ENCODE results near the gene PAQR3. TPM values are rescaled to one million over a fixed set of nuclear protein-coding genes. Genes with fewer than 3 reads are reported as not detected.
A peak's percentile ranks its signal among the peaks of the same experiment; 100 is the strongest.

PAQR3 gene
- 10 to 100 TPM in 1 of 4 donors, 1 to 10 TPM in 3; 6.9 to 13.9 (median 9.6) TPM for polyA plus RNA-seq
- long read RNA-seq, donor 1, full-length matches to known transcripts, result 3 of 3 reads
- long read RNA-seq, donor 1, partial matches to known transcripts, result 0 of 3 reads
- long read RNA-seq, donor 1, other reads (novel, unspliced or antisense), result 0 of 3 reads
- long read RNA-seq, donor 2, full-length matches to known transcripts, result 2 of 2 reads
- long read RNA-seq, donor 2, partial matches to known transcripts, result 0 of 2 reads
- long read RNA-seq, donor 2, other reads (novel, unspliced or antisense), result 0 of 2 reads
- long read RNA-seq, donor 3, full-length matches to known transcripts, result 3 of 3 reads
- long read RNA-seq, donor 3, partial matches to known transcripts, result 0 of 3 reads
- long read RNA-seq, donor 3, other reads (novel, unspliced or antisense), result 0 of 3 reads
- long read RNA-seq, donor 4, result 0 reads
- long read RNA-seq, donor 5, result 0 reads
- long read RNA-seq, donor 6, full-length matches to known transcripts, result 2 of 8 reads
- long read RNA-seq, donor 6, partial matches to known transcripts, result 6 of 8 reads
- long read RNA-seq, donor 6, other reads (novel, unspliced or antisense), result 0 of 8 reads
- long read RNA-seq, donor 7, full-length matches to known transcripts, result 1 of 1 reads
- long read RNA-seq, donor 7, partial matches to known transcripts, result 0 of 1 reads
- long read RNA-seq, donor 7, other reads (novel, unspliced or antisense), result 0 of 1 reads
- long read RNA-seq, donor 8, result 0 reads
- long read RNA-seq, donor 9, full-length matches to known transcripts, result 1 of 1 reads
- long read RNA-seq, donor 9, partial matches to known transcripts, result 0 of 1 reads
- long read RNA-seq, donor 9, other reads (novel, unspliced or antisense), result 0 of 1 reads
- long read RNA-seq, donor 10, full-length matches to known transcripts, result 2 of 2 reads
- long read RNA-seq, donor 10, partial matches to known transcripts, result 0 of 2 reads
- long read RNA-seq, donor 10, other reads (novel, unspliced or antisense), result 0 of 2 reads

- FAIRE-seq (no peak), DNase-seq (peak; percentile 85 to 94)
- H3K4me3 ChIP-seq (ENCODE audit: low read depth in 1 of 3, low read length in 3 of 3), result peak within 1 kb of the TSS; percentile 86 to 91 (median 90)
- 0 to 1% (median 1%) methylated on average over 44 to 77 of the region's 77 CpGs for WGBS, 3 donors
- peak within 1 kb of the TSS; percentile 70 to 75 (median 75) for H3K27ac ChIP-seq (ENCODE audit: low read depth in 1 of 3, low read length in 2 of 3)
- no peaks in the 10 kb centered on the region for H3K36me3 ChIP-seq (ENCODE audit: control insufficient read depth in 3 of 3, insufficient read depth in 2 of 3, low read depth in 1 of 3, low read length in 3 of 3)
- no peaks in the 10 kb centered on the region for H3K27me3 ChIP-seq (ENCODE audit: control insufficient read depth in 3 of 3, insufficient read depth in 3 of 3, low read length in 3 of 3)
- H3K4me1 ChIP-seq (ENCODE audit: control insufficient read depth in 3 of 3, insufficient read depth in 2 of 3, low read depth in 1 of 3, low read length in 2 of 3), result peaks cover 0 to 20% (median 10%) of the 10 kb centered on the region in 3 donors
- no peaks in the 10 kb centered on the region for H3K9me3 ChIP-seq (ENCODE audit: control insufficient read depth in 2 of 2, insufficient read depth in 1 of 2, low read depth in 1 of 2, low read length in 1 of 2)
These were observed at the start of gene PAQR3 for GRCh38 chr4:78938868-78939666. TSS of gene PAQR3 (minus strand) at chr4:78939438. CDS start at chr4:78939224, 214 bp downstream.

GRCh38 chr4:78987683-78988082 lies 48.4 kb upstream of the PAQR3 start:
- Histone ChIP-seq H3K9me3 (ENCODE audit: control insufficient read depth in 2 of 2, insufficient read depth in 1 of 2, low read depth in 1 of 2, low read length in 1 of 2) (peaks cover 0 to under 1% of the 10 kb centered on the region in 2 donors), H3K4me1 (ENCODE audit: control insufficient read depth in 3 of 3, insufficient read depth in 2 of 3, low read depth in 1 of 3, low read length in 2 of 3) (no peaks in the 10 kb centered on the region), H3K4me3 (ENCODE audit: low read depth in 1 of 3, low read length in 3 of 3) (no peak overlapping the region), H3K27ac (ENCODE audit: low read depth in 1 of 3, low read length in 2 of 3) (no peak overlapping the region), H3K36me3 (ENCODE audit: control insufficient read depth in 3 of 3, insufficient read depth in 2 of 3, low read depth in 1 of 3, low read length in 3 of 3) (no peaks in the 10 kb centered on the region), H3K27me3 (ENCODE audit: control insufficient read depth in 3 of 3, insufficient read depth in 3 of 3, low read length in 3 of 3) (no peaks in the 10 kb centered on the region)
- no peak for FAIRE-seq
- no peak for DNase-seq
- 92 to 98% (median 97%) methylated on average over 1 of the region's 1 CpG for WGBS, 3 donors

GRCh38 chr4:78984593-78984992 lies 45.4 kb upstream of the PAQR3 start:
- no peak for DNase-seq
- Histone ChIP-seq H3K36me3 (ENCODE audit: control insufficient read depth in 3 of 3, insufficient read depth in 2 of 3, low read depth in 1 of 3, low read length in 3 of 3) (no peaks in the 10 kb centered on the region), H3K27me3 (ENCODE audit: control insufficient read depth in 3 of 3, insufficient read depth in 3 of 3, low read length in 3 of 3) (no peaks in the 10 kb centered on the region), H3K4me1 (ENCODE audit: control insufficient read depth in 3 of 3, insufficient read depth in 2 of 3, low read depth in 1 of 3, low read length in 2 of 3) (no peaks in the 10 kb centered on the region), H3K4me3 (ENCODE audit: low read depth in 1 of 3, low read length in 3 of 3) (no peak overlapping the region), H3K9me3 (ENCODE audit: control insufficient read depth in 2 of 2, insufficient read depth in 1 of 2, low read depth in 1 of 2, low read length in 1 of 2) (peaks cover 0 to 11% of the 10 kb centered on the region in 2 donors), H3K27ac (ENCODE audit: low read depth in 1 of 3, low read length in 2 of 3) (no peak overlapping the region)
- 55 to 62% (median 55%) methylated on average over 2 of the region's 2 CpGs for WGBS, 3 donors
- no peak for FAIRE-seq

GRCh38 chr4:78975865-78976264 lies 36.6 kb upstream of the PAQR3 start:
- Histone ChIP-seq H3K36me3 (ENCODE audit: control insufficient read depth in 3 of 3, insufficient read depth in 2 of 3, low read depth in 1 of 3, low read length in 3 of 3) (no peaks in the 10 kb centered on the region), H3K4me3 (ENCODE audit: low read depth in 1 of 3, low read length in 3 of 3) (no peak overlapping the region), H3K27ac (ENCODE audit: low read depth in 1 of 3, low read length in 2 of 3) (no peak overlapping the region), H3K4me1 (ENCODE audit: control insufficient read depth in 3 of 3, insufficient read depth in 2 of 3, low read depth in 1 of 3, low read length in 2 of 3) (no peaks in the 10 kb centered on the region), H3K27me3 (ENCODE audit: control insufficient read depth in 3 of 3, insufficient read depth in 3 of 3, low read length in 3 of 3) (no peaks in the 10 kb centered on the region), H3K9me3 (ENCODE audit: control insufficient read depth in 2 of 2, insufficient read depth in 1 of 2, low read depth in 1 of 2, low read length in 1 of 2) (no peaks in the 10 kb centered on the region)
- DNase-seq, result no peak
- no peak for FAIRE-seq
- WGBS, 3 donors, result 75 to 79% (median 78%) methylated on average over 2 of the region's 2 CpGs

- no peak for FAIRE-seq
- Histone ChIP-seq H3K36me3 (ENCODE audit: control insufficient read depth in 3 of 3, insufficient read depth in 2 of 3, low read depth in 1 of 3, low read length in 3 of 3) (no peaks in the 10 kb centered on the region), H3K4me1 (ENCODE audit: control insufficient read depth in 3 of 3, insufficient read depth in 2 of 3, low read depth in 1 of 3, low read length in 2 of 3) (no peaks in the 10 kb centered on the region), H3K27me3 (ENCODE audit: control insufficient read depth in 3 of 3, insufficient read depth in 3 of 3, low read length in 3 of 3) (no peaks in the 10 kb centered on the region), H3K9me3 (ENCODE audit: control insufficient read depth in 2 of 2, insufficient read depth in 1 of 2, low read depth in 1 of 2, low read length in 1 of 2) (no peaks in the 10 kb centered on the region), H3K27ac (ENCODE audit: low read depth in 1 of 3, low read length in 2 of 3) (no peak overlapping the region), H3K4me3 (ENCODE audit: low read depth in 1 of 3, low read length in 3 of 3) (no peak overlapping the region)
- 73 to 92% (median 81%) methylated on average over 1 of the region's 1 CpG for WGBS, 3 donors
- no peak for DNase-seq
These were observed 32.5 kb upstream of the PAQR3 start for GRCh38 chr4:78971776-78972175.

- Histone ChIP-seq H3K4me3 (ENCODE audit: low read depth in 1 of 3, low read length in 3 of 3) (no peak overlapping the region), H3K36me3 (ENCODE audit: control insufficient read depth in 3 of 3, insufficient read depth in 2 of 3, low read depth in 1 of 3, low read length in 3 of 3) (no peaks in the 10 kb centered on the region), H3K27ac (ENCODE audit: low read depth in 1 of 3, low read length in 2 of 3) (no peak overlapping the region), H3K27me3 (ENCODE audit: control insufficient read depth in 3 of 3, insufficient read depth in 3 of 3, low read length in 3 of 3) (no peaks in the 10 kb centered on the region), H3K9me3 (ENCODE audit: control insufficient read depth in 2 of 2, insufficient read depth in 1 of 2, low read depth in 1 of 2, low read length in 1 of 2) (no peaks in the 10 kb centered on the region), H3K4me1 (ENCODE audit: control insufficient read depth in 3 of 3, insufficient read depth in 2 of 3, low read depth in 1 of 3, low read length in 2 of 3) (no peaks in the 10 kb centered on the region)
- 73 to 79% (median 76%) methylated on average over 1 of the region's 1 CpG for WGBS, 3 donors
- DNase-seq (no peak), FAIRE-seq (no peak)
These were observed 32.1 kb upstream of the PAQR3 start for GRCh38 chr4:78971326-78971725.

GRCh38 chr4:78962597-78963115 lies 23.4 kb upstream of the PAQR3 start:
- H3K27ac ChIP-seq (ENCODE audit: low read depth in 1 of 3, low read length in 2 of 3), result no peak overlapping the region
- 81 to 86% (median 83%) methylated on average over 2 of the region's 2 CpGs for WGBS, 3 donors
- FAIRE-seq (no peak), DNase-seq (no peak)
- no peaks in the 10 kb centered on the region for H3K27me3 ChIP-seq (ENCODE audit: control insufficient read depth in 3 of 3, insufficient read depth in 3 of 3, low read length in 3 of 3)
- peaks cover 0 to 4% of the 10 kb centered on the region in 2 donors for H3K9me3 ChIP-seq (ENCODE audit: control insufficient read depth in 2 of 2, insufficient read depth in 1 of 2, low read depth in 1 of 2, low read length in 1 of 2)
- H3K4me3 ChIP-seq (ENCODE audit: low read depth in 1 of 3, low read length in 3 of 3), result no peak overlapping the region
- no peaks in the 10 kb centered on the region for H3K36me3 ChIP-seq (ENCODE audit: control insufficient read depth in 3 of 3, insufficient read depth in 2 of 3, low read depth in 1 of 3, low read length in 3 of 3)
- H3K4me1 ChIP-seq (ENCODE audit: control insufficient read depth in 3 of 3, insufficient read depth in 2 of 3, low read depth in 1 of 3, low read length in 2 of 3), result no peaks in the 10 kb centered on the region
